SK-N-SH (cell line): ENCODE data around the gene GSTM5. TPM values are rescaled to one million over a fixed set of nuclear protein-coding genes. Genes with fewer than 3 reads are reported as not detected.
"Not testable (repeated sequence)": the region's sequence is repeated elsewhere in the genome, so short reads cannot be mapped to it uniquely, and the experiment has no call there.

ENCODE experiments used
- CTCF ChIA-PET: fragments of 300-600, 350-600 bp; formaldehyde crosslinking; extraction: SDS; loops from one replicate; lab custom pipeline; 2021; lab: Yijun Ruan, JAX
- POLR2A ChIA-PET: fragments of 350-600 bp; sonication (Branson Sonifier 250); formaldehyde crosslinking; extraction: SDS; loops from one replicate; lab custom pipeline; 2020; ENCODE audit warnings: antibody characterized with exemption, inconsistent platforms; lab: Yijun Ruan, JAX
- DNase-seq: peaks from one replicate; pipeline ENCODE4 v3.0.0; 2012
- H2AFZ ChIP-seq: fragments of 200-600 bp; sonication (generic); 2 replicates; pipeline ENCODE4 v1.8.1; 2016; ENCODE audit warnings: antibody characterized with exemption, mild to moderate bottlenecking, low read depth
- H3F3A ChIP-seq: fragments of 200-600 bp; sonication (generic); replicated peaks from 2 replicates; pipeline ENCODE3; 2016; ENCODE audit warnings: antibody characterized with exemption, mild to moderate bottlenecking; ENCODE audit not compliant: insufficient read depth
- H3K27ac ChIP-seq, 2 experiments: fragments of 200-500 bp in 1 of 2; fragments of 200-600 bp in 1 of 2; sonication (Bioruptor generic) in 1 of 2; sonication (generic), shearing (Covaris generic) in 1 of 2; 2 replicates each; pipeline versions ENCODE4 v1.5.1 to v1.6.1; 2014 to 2016; ENCODE audit warnings: low read depth in 2 of 2, inconsistent platforms in 1 of 2, low read length in 1 of 2, mild to moderate bottlenecking in 1 of 2, mixed read lengths in 1 of 2
- H3K27me3 ChIP-seq: fragments of 200-600 bp; sonication (generic), shearing (Covaris generic); 2 replicates; pipeline ENCODE4 v1.6.1; 2016; ENCODE audit warnings: mixed run types; ENCODE audit not compliant: insufficient read depth
- H3K36me3 ChIP-seq, 2 experiments: fragments of 200-500 bp in 1 of 2; fragments of 200-600 bp in 1 of 2; sonication (Bioruptor generic) in 1 of 2; sonication (generic) in 1 of 2; replicated peaks in 1 of 2; 2 replicates each; pipeline versions ENCODE3 to v1.5.1; 2014 to 2016; ENCODE audit warnings: low read length in 1 of 2, mild to moderate bottlenecking in 1 of 2; ENCODE audit not compliant: insufficient read depth in 2 of 2, control insufficient read depth in 1 of 2
- H3K4me1 ChIP-seq, 2 experiments: fragments of 200-500 bp in 1 of 2; fragments of 200-600 bp in 1 of 2; sonication (Bioruptor generic) in 1 of 2; sonication (generic), shearing (Covaris generic) in 1 of 2; 2 replicates each; pipeline versions ENCODE4 v1.5.1 to v1.6.1; 2014 to 2016; ENCODE audit warnings: low read depth in 1 of 2, low read length in 1 of 2, mixed run types in 1 of 2; ENCODE audit not compliant: insufficient read depth in 2 of 2, control insufficient read depth in 1 of 2
- H3K4me2 ChIP-seq: fragments of 200-600 bp; sonication (generic), shearing (Covaris generic); 2 replicates; pipeline ENCODE4 v1.6.1; 2017; ENCODE audit warnings: mixed run types
- H3K4me3 ChIP-seq, 2 experiments: fragments of 200-500 bp in 1 of 2; fragments of 200-600 bp in 1 of 2; sonication (Bioruptor generic) in 1 of 2; sonication (generic), shearing (Covaris generic) in 1 of 2; 2 replicates each; pipeline versions ENCODE4 v1.5.1 to v1.8.1; 2014 to 2016; ENCODE audit warnings: low read depth in 2 of 2, inconsistent platforms in 1 of 2, low read length in 1 of 2, mild to moderate bottlenecking in 1 of 2, mixed read lengths in 1 of 2, moderate library complexity in 1 of 2
- H3K79me2 ChIP-seq: fragments of 200-600 bp; sonication (generic); 2 replicates; pipeline ENCODE4 v1.8.1; 2017; ENCODE audit warnings: mild to moderate bottlenecking; ENCODE audit not compliant: insufficient read depth
- H3K9ac ChIP-seq: fragments of 200-600 bp; sonication (generic); 2 replicates; pipeline ENCODE4 v1.6.1; 2017; ENCODE audit warnings: mixed run types
- H3K9me2 ChIP-seq: fragments of 200-600 bp; sonication (generic); 2 replicates; pipeline ENCODE4 v1.6.1; 2017; ENCODE audit warnings: mixed run types
- H3K9me3 ChIP-seq: fragments of 200-600 bp; sonication (generic); 2 replicates; pipeline ENCODE4 v1.6.1; 2017; ENCODE audit warnings: mixed run types, mild to moderate bottlenecking, moderate library complexity
- H4K20me1 ChIP-seq: fragments of 200-600 bp; sonication (generic); 2 replicates; pipeline ENCODE4 v1.6.1; 2017; ENCODE audit warnings: mild to moderate bottlenecking, mixed run types; ENCODE audit not compliant: insufficient read depth
- ELF1 ChIP-seq: IDR thresholded peaks from 2 replicates; pipeline ENCODE4 v1.4.0; 2012
- EZH2phosphoT487 ChIP-seq: fragments of 200-600 bp; sonication (generic); IDR thresholded peaks from 2 replicates; pipeline ENCODE4 v1.6.1; 2017; ENCODE audit warnings: low read depth, mixed run types, mild to moderate bottlenecking, antibody characterized with exemption, moderate library complexity, borderline replicate concordance
- FOXJ3 ChIP-seq: sonication (generic); formaldehyde crosslinking; IDR thresholded peaks from 2 replicates; pipeline ENCODE4 v1.5.1; 2020; ENCODE audit warnings: mild to moderate bottlenecking, missing genetic modification reagents
- FOXM1 ChIP-seq: IDR thresholded peaks from 2 replicates; pipeline ENCODE4 v1.4.0; 2012; ENCODE audit warnings: low read depth, mild to moderate bottlenecking
- MEF2A ChIP-seq: IDR thresholded peaks from 2 replicates; pipeline ENCODE4 v1.4.0; 2012; ENCODE audit warnings: low read depth, borderline replicate concordance
- NFIC ChIP-seq: IDR thresholded peaks from 2 replicates; pipeline ENCODE4 v1.4.0; 2012; ENCODE audit warnings: borderline replicate concordance
- POLR2AphosphoS5 ChIP-seq: IDR thresholded peaks from 2 replicates; pipeline ENCODE4 v1.6.1; 2012; ENCODE audit warnings: low read depth, low read length
- RFX5 ChIP-seq: IDR thresholded peaks from 2 replicates; pipeline ENCODE4 v1.6.1; 2012; ENCODE audit warnings: mild to moderate bottlenecking, improper control_type of control experiment, low read length
- SMC3 ChIP-seq: IDR thresholded peaks from 2 replicates; pipeline ENCODE4 v1.6.1; 2012; ENCODE audit warnings: low read depth, low read length, improper control_type of control experiment
- TAF1 ChIP-seq: IDR thresholded peaks from 2 replicates; pipeline ENCODE4 v1.6.1; 2012; ENCODE audit warnings: low read depth, mild to moderate bottlenecking, low read length, moderate library complexity, borderline replicate concordance
- TCF12 ChIP-seq: IDR thresholded peaks from 2 replicates; pipeline ENCODE4 v1.4.0; 2012
- TEAD4 ChIP-seq: IDR thresholded peaks from 2 replicates; pipeline ENCODE4 v1.4.0; 2012; ENCODE audit warnings: mild to moderate bottlenecking, borderline replicate concordance; ENCODE audit not compliant: insufficient read depth
- WGBS: methylation state at CpG from one replicate; pipeline ENCODE4 v1.1.6; 2017; ENCODE audit warnings: low lambda C conversion rate; 5-methylcytosine and 5-hydroxymethylcytosine counted together
- polyA plus RNA-seq, 3 experiments: library from polyadenylated mRNA; depleted of rRNA; stranded (reverse); fragments of >200 nt; gene quantifications; 2 replicates each; pipeline ENCODE4 v1.2.3, GENCODE V29; 2012
- TF ChIP-seq, protein P1 (sequence below): fragments of 150-350 bp; IDR thresholded peaks from 2 replicates; pipeline ENCODE4 v1.6.1; 2017; ENCODE audit warnings: antibody characterized with exemption, low read length, low read depth, borderline replicate concordance
- TF ChIP-seq, protein P2 (sequence below): IDR thresholded peaks from 2 replicates; pipeline ENCODE4; 2012

GSTM5 gene
- polyA plus RNA-seq, 1 of the 3 experiments (the other 2 are of a cell fraction) = not detected

DNA sequence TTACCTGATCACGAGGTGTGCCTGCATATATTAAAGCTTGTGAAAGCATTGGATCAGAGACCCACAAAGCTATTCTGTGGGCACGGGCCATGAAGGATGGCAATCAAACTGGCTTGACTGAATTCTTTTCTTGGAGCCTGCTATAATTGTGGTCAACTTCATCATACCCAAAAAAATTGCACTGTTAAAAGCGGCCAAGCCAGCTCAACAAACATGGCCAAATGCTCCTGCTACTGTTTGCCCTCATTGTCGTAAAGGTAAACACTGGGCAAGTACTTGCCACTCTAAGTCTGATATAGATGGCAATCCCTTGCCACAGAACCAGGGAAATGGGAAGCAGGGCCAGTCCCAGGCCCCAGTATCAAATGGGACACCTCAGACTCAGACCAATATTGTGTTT, 6.6 kb upstream of the GSTM5 start (continued):
- TF ChIP-seq EZH2phosphoT487 (no peak), SMC3 (no peak), FOXJ3 (CRISPR knock-in tag) (no peak), TEAD4 (no peak)

DNA sequence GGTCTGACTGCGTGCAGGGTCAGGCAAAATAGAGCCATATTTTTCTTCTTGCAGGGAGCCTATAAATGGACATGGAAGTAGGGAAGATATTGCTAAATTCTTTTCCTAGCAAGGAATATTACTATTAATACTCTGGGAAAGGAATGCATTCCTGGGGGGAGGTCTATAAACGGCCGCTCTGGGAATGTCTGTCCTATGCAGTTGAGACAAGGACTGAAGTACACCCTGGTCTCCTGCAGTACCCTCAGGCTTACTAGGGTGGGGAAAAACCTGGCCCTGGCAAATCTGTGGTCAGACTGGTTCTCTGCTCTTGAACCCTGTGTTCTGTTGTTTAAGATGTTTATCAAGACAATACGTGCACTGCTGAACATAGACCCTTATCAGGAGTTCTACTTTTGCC, 3.1 kb upstream of the GSTM5 start:
- H3K4me3 ChIP-seq, H4K20me1 ChIP-seq, H3K79me2 ChIP-seq, H3K27ac ChIP-seq, H3K4me1 ChIP-seq, H3K9me3 ChIP-seq, H3K27me3 ChIP-seq, CTCF ChIA-PET, H3K4me2 ChIP-seq, H3K9ac ChIP-seq, POLR2A ChIA-PET, H3F3A ChIP-seq, DNase-seq, H2AFZ ChIP-seq, H3K9me2 ChIP-seq, H3K36me3 ChIP-seq: not testable (repeated sequence)
- 56% methylated on average over 4 of the region's 4 CpGs for WGBS

DNA sequence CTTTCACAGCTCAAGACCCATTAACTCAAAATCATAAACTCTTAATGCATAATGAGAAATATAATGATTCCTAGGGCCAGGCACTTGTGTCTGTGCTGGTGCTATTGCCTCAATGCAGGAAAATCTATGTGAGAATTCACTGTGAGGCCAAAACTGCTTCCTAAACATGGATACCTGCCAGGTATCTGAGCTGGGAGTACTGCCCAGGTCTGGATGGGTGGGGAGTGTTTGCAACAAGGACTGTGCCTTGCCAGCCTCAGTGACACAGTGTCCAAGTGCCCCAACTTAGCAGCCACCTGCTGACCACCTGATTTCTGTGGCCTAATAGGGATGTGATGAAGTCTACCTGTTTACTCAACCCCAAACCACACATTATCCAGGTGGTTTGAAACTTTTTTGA, 2.2 kb upstream of the GSTM5 start:
- H3K4me3 ChIP-seq, H3K9me3 ChIP-seq, H3K79me2 ChIP-seq, H3F3A ChIP-seq, CTCF ChIA-PET, H3K9ac ChIP-seq, H3K4me2 ChIP-seq, H3K4me1 ChIP-seq, H3K27me3 ChIP-seq, H3K27ac ChIP-seq, H4K20me1 ChIP-seq, H3K36me3 ChIP-seq, H3K9me2 ChIP-seq, DNase-seq, H2AFZ ChIP-seq, POLR2A ChIA-PET: not testable (repeated sequence)

DNA sequence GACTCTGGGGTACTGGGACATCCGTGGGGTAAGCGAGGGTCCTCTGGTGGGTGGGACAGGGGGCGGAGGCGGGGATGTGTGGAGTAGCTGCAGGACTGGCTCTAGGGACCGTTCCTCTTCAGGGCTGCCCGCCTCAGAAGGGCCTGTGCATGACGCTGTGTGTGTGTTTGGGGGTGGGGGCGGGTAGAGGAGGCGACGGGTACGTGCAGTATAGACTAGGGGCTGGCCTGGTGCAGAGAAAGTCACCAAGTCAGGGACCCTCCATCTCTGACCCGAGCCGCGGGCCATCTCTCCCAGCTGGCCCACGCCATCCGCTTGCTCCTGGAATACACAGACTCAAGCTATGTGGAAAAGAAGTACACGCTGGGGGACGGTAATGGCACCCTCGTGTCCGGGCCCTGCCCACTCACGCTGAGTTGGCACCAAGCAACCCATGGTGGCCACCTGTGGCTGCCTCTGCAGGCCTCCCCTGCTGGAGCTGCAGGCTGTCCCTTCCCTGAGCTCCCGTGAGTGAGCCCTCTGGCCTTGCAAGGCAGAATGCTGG, 342 bp downstream of the GSTM5 start:
- H3K9me2 ChIP-seq = no peaks in the 10 kb centered on the region
- H3K9me3 ChIP-seq = no peaks in the 10 kb centered on the region
- no peak for TF ChIP-seq FOXM1
- TF ChIP-seq SMC3 = no peak
- no peak for TF ChIP-seq TAF1
- TF ChIP-seq, protein P1, sequence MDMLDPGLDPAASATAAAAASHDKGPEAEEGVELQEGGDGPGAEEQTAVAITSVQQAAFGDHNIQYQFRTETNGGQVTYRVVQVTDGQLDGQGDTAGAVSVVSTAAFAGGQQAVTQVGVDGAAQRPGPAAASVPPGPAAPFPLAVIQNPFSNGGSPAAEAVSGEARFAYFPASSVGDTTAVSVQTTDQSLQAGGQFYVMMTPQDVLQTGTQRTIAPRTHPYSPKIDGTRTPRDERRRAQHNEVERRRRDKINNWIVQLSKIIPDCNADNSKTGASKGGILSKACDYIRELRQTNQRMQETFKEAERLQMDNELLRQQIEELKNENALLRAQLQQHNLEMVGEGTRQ = no peak
- TF ChIP-seq MEF2A = no peak
- TF ChIP-seq ELF1 = no peak
- TF ChIP-seq NFIC = no peak
- no peak for TF ChIP-seq TCF12
- TF ChIP-seq, protein P2, sequence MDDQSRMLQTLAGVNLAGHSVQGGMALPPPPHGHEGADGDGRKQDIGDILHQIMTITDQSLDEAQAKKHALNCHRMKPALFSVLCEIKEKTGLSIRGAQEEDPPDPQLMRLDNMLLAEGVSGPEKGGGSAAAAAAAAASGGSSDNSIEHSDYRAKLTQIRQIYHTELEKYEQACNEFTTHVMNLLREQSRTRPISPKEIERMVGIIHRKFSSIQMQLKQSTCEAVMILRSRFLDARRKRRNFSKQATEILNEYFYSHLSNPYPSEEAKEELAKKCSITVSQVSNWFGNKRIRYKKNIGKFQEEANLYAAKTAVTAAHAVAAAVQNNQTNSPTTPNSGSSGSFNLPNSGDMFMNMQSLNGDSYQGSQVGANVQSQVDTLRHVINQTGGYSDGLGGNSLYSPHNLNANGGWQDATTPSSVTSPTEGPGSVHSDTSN = no peak
- no peak for TF ChIP-seq RFX5
- TF ChIP-seq EZH2phosphoT487 = no peak
- no peak for TF ChIP-seq POLR2AphosphoS5
- WGBS = 81% methylated on average over 20 of the region's 22 CpGs
- H3K27ac ChIP-seq = no peak overlapping the region
- POLR2A ChIA-PET = no interaction called here
- no peak overlapping the region for H2AFZ ChIP-seq
- DNase-seq = peak; percentile 7
- no peaks in the 10 kb centered on the region for H3K79me2 ChIP-seq
- no peaks in the 10 kb centered on the region for H3K4me1 ChIP-seq
- no peaks in the 10 kb centered on the region for H3K27me3 ChIP-seq
- H4K20me1 ChIP-seq = no peaks in the 10 kb centered on the region
- H3K36me3 ChIP-seq = no peaks in the 10 kb centered on the region
- H3F3A ChIP-seq = no peaks in the 10 kb centered on the region
- no peak overlapping the region for H3K4me2 ChIP-seq
- CTCF ChIA-PET = interaction anchor here (0.9 kb wide), 1 partner anchor 222 kb away, joined by 3 read pairs; no protein-coding TSS in a partner anchor
- H3K4me3 ChIP-seq = no peak overlapping the region
- no peak overlapping the region for H3K9ac ChIP-seq
